OCI-LY7 (cell line): ENCODE data around the gene ARFGAP1. TPM values are rescaled to one million over a fixed set of nuclear protein-coding genes. Genes with fewer than 3 reads are reported as not detected.

Experiments used
- BruUV-seq: library from RNA; stranded (reverse); fragments of 400-500 nt; replicated peaks from 2 replicates; lab custom pipeline; 2021; lab: Mats Ljungman, UMichigan
- CTCF ChIA-PET: fragments of 300-600 bp; sonication (Branson Sonifier 250); formaldehyde crosslinking; loops from one replicate; lab custom pipeline; 2022; ENCODE audit warnings: antibody characterized with exemption; ENCODE audit not compliant: unreplicated experiment; lab: Charles Lee
- POLR2A ChIA-PET: fragments of 300-600 bp; sonication (Branson Sonifier 250); formaldehyde crosslinking; loops from one replicate; lab custom pipeline; 2022; ENCODE audit warnings: antibody characterized with exemption; lab: Charles Lee
- DNase-seq: peaks from one replicate; pipeline ENCODE4 v3.0.0-alpha.2; 2015; ENCODE audit warnings: low spot score
- H2AFZ ChIP-seq: fragments of 200-600 bp; sonication (generic), shearing (Covaris generic); 2 replicates; pipeline ENCODE4 v1.6.1; 2014; ENCODE audit warnings: mild to moderate bottlenecking, antibody characterized with exemption, low read length, moderate library complexity
- H3K27ac ChIP-seq: fragments of 200-600 bp; sonication (generic); 2 replicates; pipeline ENCODE4 v1.5.1; 2014; ENCODE audit warnings: mixed run types, low read depth, mild to moderate bottlenecking, moderate library complexity, low read length, inconsistent platforms; ENCODE audit not compliant: poor library complexity, severe bottlenecking
- H3K36me3 ChIP-seq: fragments of 200-600 bp; sonication (generic); 2 replicates; pipeline ENCODE4 v1.6.1; 2014; ENCODE audit warnings: mild to moderate bottlenecking, antibody characterized with exemption, low read length, moderate library complexity, mixed read lengths; ENCODE audit not compliant: insufficient read depth
- H3K4me1 ChIP-seq: fragments of 200-600 bp; sonication (generic); 2 replicates; pipeline ENCODE4 v1.5.1; 2014; ENCODE audit warnings: mild to moderate bottlenecking, low read length; ENCODE audit not compliant: insufficient read depth, poor library complexity, severe bottlenecking
- H3K4me2 ChIP-seq: fragments of 200-600 bp; sonication (generic); 2 replicates; pipeline ENCODE4 v1.6.1; 2014; ENCODE audit warnings: mild to moderate bottlenecking, low read length
- H3K4me3 ChIP-seq: fragments of 200-600 bp; sonication (generic); 2 replicates; pipeline ENCODE4 v1.5.1; 2014; ENCODE audit warnings: mild to moderate bottlenecking, low read depth, low read length; ENCODE audit not compliant: poor library complexity, severe bottlenecking
- H3K79me2 ChIP-seq: fragments of 200-600 bp; sonication (generic); 2 replicates; pipeline ENCODE4 v1.6.1; 2016; ENCODE audit warnings: low read depth, mild to moderate bottlenecking, low read length, moderate library complexity, mixed read lengths; ENCODE audit not compliant: insufficient read depth
- H3K9me2 ChIP-seq: fragments of 200-600 bp; sonication (generic); 2 replicates; pipeline ENCODE4 v1.6.1; 2016; ENCODE audit warnings: mild to moderate bottlenecking, low read length, mixed read lengths; ENCODE audit not compliant: insufficient read depth
- H3K9me3 ChIP-seq: fragments of 200-600 bp; sonication (generic); 2 replicates; pipeline ENCODE4 v1.6.1; 2014; ENCODE audit warnings: mild to moderate bottlenecking, mixed run types, low read length, mixed read lengths
- H4K20me1 ChIP-seq: fragments of 200-600 bp; sonication (generic); 2 replicates; pipeline ENCODE4 v1.6.1; 2014; ENCODE audit warnings: mild to moderate bottlenecking, antibody characterized with exemption, low read length, moderate library complexity, mixed read lengths; ENCODE audit not compliant: insufficient read depth
- EZH2phosphoT487 ChIP-seq: fragments of 200-600 bp; sonication (generic); IDR thresholded peaks from 2 replicates; pipeline ENCODE4 v1.6.1; 2018; ENCODE audit warnings: low read depth, borderline replicate concordance, mild to moderate bottlenecking, mixed run types, antibody characterized with exemption, low read length, moderate library complexity, mixed read lengths
- intact Hi-C: fragments of 100-400 bp; cut with micrococcal nuclease; formaldehyde crosslinking; loops from one replicate; pipeline ENCODE4 v1.10.0; 2022; ENCODE audit not compliant: unreplicated experiment
- total RNA-seq, 2 experiments: library from RNA; depleted of rRNA in 1 of 2; stranded (reverse); fragments of >200 nt in 1 of 2; shearing (Covaris generic) in 1 of 2; gene quantifications; 2 replicates each; pipeline ENCODE4 v1.2.3, GENCODE V29; 2014 to 2022
- TF ChIP-seq, protein P1 (sequence below): fragments of 200-600 bp; sonication (generic); conservative IDR thresholded peaks from 2 replicates; pipeline ENCODE4 v1.5.1; 2014; ENCODE audit warnings: mild to moderate bottlenecking, antibody characterized with exemption, low read length, moderate library complexity, mixed read lengths

ARFGAP1 gene
- total RNA-seq, 2 experiments from 2014 or later, result 57.9 to 105 TPM

DNA sequence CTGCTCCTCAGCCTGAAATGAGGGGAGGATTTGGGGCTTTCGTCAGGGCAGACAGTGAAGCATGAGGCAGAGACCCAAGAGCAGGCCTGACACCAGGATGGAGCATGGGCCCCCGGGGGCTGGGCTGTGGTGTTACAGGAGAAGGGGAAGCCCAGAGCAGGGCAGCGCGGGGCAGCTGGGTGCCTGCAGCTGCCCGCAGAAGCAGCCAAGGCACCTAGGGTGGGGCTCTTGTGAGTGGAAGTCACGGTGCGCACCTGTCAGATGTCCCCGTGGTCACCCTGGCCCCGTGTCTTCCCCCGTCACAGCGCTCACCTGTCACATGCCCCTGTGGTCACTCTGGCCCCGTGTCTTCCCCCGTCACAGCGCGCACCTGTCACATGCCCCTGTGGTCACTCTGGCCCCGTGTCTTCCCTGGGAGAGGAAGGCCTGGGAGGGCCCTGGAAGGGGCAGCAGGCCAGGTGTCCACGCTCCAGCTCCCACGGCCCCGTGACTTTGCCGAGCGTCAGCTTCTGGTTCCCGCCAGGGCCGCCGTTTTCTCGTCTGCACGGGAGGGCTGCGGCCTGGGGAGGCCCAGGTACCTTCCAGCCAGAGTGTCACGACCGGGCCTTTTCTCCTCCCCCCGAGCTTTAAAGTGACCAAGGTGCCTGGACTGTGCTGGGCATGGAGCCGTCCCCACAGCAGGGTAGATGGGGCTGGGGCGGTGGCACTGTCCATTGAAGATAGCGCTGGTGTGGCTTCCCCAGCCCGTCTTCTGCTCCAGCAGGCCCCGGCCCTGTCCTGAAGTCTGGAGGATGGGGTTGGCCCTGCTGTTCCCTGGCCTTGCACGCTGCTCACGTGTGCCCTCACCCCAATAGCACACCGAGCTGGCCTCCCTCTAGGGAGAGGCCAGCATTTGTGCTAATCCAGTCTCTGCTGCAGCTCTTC lies 9.4 kb downstream of the ARFGAP1 start:
- no peak for DNase-seq
- TF ChIP-seq, protein P1, sequence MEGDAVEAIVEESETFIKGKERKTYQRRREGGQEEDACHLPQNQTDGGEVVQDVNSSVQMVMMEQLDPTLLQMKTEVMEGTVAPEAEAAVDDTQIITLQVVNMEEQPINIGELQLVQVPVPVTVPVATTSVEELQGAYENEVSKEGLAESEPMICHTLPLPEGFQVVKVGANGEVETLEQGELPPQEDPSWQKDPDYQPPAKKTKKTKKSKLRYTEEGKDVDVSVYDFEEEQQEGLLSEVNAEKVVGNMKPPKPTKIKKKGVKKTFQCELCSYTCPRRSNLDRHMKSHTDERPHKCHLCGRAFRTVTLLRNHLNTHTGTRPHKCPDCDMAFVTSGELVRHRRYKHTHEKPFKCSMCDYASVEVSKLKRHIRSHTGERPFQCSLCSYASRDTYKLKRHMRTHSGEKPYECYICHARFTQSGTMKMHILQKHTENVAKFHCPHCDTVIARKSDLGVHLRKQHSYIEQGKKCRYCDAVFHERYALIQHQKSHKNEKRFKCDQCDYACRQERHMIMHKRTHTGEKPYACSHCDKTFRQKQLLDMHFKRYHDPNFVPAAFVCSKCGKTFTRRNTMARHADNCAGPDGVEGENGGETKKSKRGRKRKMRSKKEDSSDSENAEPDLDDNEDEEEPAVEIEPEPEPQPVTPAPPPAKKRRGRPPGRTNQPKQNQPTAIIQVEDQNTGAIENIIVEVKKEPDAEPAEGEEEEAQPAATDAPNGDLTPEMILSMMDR, result no peak
- TF ChIP-seq EZH2phosphoT487, result no peak
- POLR2A ChIA-PET, result no interaction called here
- no peak overlapping the region for H3K4me2 ChIP-seq
- no peaks in the 10 kb centered on the region for H4K20me1 ChIP-seq
- H3K27ac ChIP-seq, result no peak overlapping the region
- peaks cover 40% of the 10 kb centered on the region; the same call in 1 of the 2 replicates for H3K36me3 ChIP-seq
- H3K9me2 ChIP-seq, result no peaks in the 10 kb centered on the region
- CTCF ChIA-PET, result no interaction called here
- intact Hi-C loops, result no loop called here
- no peaks in the 10 kb centered on the region for H3K9me3 ChIP-seq
- no peak overlapping the region for H3K4me3 ChIP-seq
- no peaks in the 10 kb centered on the region for H3K4me1 ChIP-seq
- no peak overlapping the region for H2AFZ ChIP-seq
- no TSS peak for BruUV-seq
- H3K79me2 ChIP-seq, result no peaks in the 10 kb centered on the region

DNA sequence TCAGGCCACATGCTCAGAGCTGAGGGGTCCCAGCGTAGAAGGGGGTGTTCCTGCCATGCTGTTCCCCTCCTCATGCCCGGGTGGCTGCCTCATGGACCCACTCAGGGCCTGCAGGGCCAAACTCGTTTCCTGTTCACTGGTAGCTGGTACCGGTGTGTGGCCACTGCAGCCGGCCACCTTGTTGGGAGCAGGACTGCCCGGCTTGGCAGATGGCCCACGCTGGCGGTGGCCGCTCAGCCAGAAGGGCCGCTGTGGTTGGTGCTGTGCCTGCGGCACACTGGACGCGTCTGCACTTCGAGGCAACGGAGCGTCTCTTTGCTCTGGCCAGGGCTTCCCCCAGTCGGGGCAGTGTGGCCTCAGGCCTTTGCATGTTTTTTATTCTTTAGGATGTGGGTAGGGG lies 10.3 kb downstream of the ARFGAP1 start:
- peaks cover 32% of the 10 kb centered on the region; the same call in 1 of the 2 replicates for H3K36me3 ChIP-seq
- H3K4me1 ChIP-seq, result no peaks in the 10 kb centered on the region
- TF ChIP-seq, protein P1, result no peak
- no peak for TF ChIP-seq EZH2phosphoT487
- H3K79me2 ChIP-seq, result no peaks in the 10 kb centered on the region
- BruUV-seq, result no TSS peak
- H3K4me2 ChIP-seq, result no peak overlapping the region
- no peak overlapping the region for H3K27ac ChIP-seq
- intact Hi-C loops, result no loop called here
- no peak overlapping the region for H2AFZ ChIP-seq
- H3K9me2 ChIP-seq, result no peaks in the 10 kb centered on the region
- no peak for DNase-seq
- ChIA-PET CTCF (no interaction called here), POLR2A (no interaction called here)
- no peaks in the 10 kb centered on the region for H4K20me1 ChIP-seq
- no peak overlapping the region for H3K4me3 ChIP-seq
- no peaks in the 10 kb centered on the region for H3K9me3 ChIP-seq

DNA sequence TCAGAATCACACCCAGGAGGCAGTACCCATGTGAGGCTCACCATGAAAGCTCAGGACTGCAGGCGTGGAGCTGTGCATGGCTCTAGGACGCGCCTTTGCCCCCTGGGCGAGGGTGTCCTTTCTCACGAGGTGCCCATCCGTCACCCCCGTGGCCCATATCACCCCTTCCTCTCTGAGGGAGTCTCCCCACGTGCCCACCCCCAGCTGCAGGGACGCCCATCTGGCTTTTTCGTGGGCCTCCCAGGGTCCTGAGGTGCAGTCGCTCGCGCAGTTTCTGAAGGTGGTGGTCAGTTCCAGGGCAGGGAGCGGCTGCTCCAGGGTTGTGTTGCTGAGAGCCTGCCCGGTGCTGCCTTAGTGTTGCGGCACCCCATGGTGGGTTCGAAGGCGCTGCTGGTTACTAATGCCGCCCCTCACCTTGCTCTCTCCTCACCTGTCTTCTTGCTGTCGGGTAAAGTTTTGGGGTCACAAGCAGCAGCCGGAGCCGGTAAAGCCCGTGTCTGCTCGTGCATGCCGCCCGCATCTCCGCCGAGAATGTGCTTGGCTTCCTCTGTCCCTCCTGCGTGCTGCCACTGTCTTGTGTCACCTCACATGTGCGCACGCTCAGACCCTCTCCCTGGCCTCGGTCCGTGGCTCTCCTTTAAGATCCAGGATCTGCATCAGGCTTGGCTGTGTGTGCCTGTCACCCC lies 10.9 kb downstream of the ARFGAP1 start:
- H4K20me1 ChIP-seq, result no peaks in the 10 kb centered on the region
- no peak overlapping the region for H3K27ac ChIP-seq
- H3K9me2 ChIP-seq, result no peaks in the 10 kb centered on the region
- no peaks in the 10 kb centered on the region for H3K4me1 ChIP-seq
- CTCF ChIA-PET, result no interaction called here
- POLR2A ChIA-PET, result no interaction called here
- no peak overlapping the region for H3K4me2 ChIP-seq
- H3K36me3 ChIP-seq, result peaks cover 29% of the 10 kb centered on the region; the same call in 1 of the 2 replicates
- no peaks in the 10 kb centered on the region for H3K79me2 ChIP-seq
- no peak overlapping the region for H3K4me3 ChIP-seq
- BruUV-seq, result no TSS peak
- intact Hi-C loops, result no loop called here
- TF ChIP-seq, protein P1, result no peak
- no peak for TF ChIP-seq EZH2phosphoT487
- no peaks in the 10 kb centered on the region for H3K9me3 ChIP-seq
- no peak for DNase-seq
- H2AFZ ChIP-seq, result no peak overlapping the region
